Prostate gland (tissue), 2 donors: Measurements from ENCODE around the gene ST8SIA1.

Source experiments
- CTCF ChIP-seq, 4 experiments: fragments of 200-600 bp in 2 of 4; fragments of 450-650 bp in 2 of 4; sonication (generic) in 2 of 4; IDR thresholded peaks; 1 replicate in 3 of 4; 2 replicates in 1 of 4; pipeline ENCODE4 v1.5.1; 2016 to 2019; ENCODE audit warnings: antibody characterized with exemption in 4 of 4, mild to moderate bottlenecking in 2 of 4, moderate library complexity in 2 of 4
- POLR2A ChIP-seq: fragments of 450-650 bp; IDR thresholded peaks from one replicate; pipeline ENCODE4 v1.6.1; 2016; ENCODE audit warnings: antibody characterized with exemption, mild to moderate bottlenecking
- POLR2AphosphoS5 ChIP-seq: sonication (generic); formaldehyde crosslinking; IDR thresholded peaks from one replicate; pipeline ENCODE4 v1.6.1; 2017; ENCODE audit warnings: antibody characterized with exemption

- TF ChIP-seq POLR2A (no peak), CTCF (IDR thresholded peaks at IDR 0.05) (no peak), POLR2AphosphoS5 (no peak)
Observed at GRCh38 chr12:22353615-22354325, 19.3 kb upstream of the ST8SIA1 start.
